ENCODE data around the gene COBL.

GRCh38 chr7:51071427-51071826 lies 245.2 kb downstream of the COBL start:
- no peak for TF ChIP-seq MAFK (IDR thresholded peaks at IDR 0.05; ENCODE audit: low read depth, low read length)
- TF ChIP-seq MAZ (IDR thresholded peaks at IDR 0.05; ENCODE audit: borderline replicate concordance, low read depth, low read length) = no peak
- no peak for TF ChIP-seq POLR2A (IDR thresholded peaks at IDR 0.05; ENCODE audit: low read depth, low read length)

All from IMR-90 (cell line).